ENCODE results near the gene CADPS2.

DNA sequence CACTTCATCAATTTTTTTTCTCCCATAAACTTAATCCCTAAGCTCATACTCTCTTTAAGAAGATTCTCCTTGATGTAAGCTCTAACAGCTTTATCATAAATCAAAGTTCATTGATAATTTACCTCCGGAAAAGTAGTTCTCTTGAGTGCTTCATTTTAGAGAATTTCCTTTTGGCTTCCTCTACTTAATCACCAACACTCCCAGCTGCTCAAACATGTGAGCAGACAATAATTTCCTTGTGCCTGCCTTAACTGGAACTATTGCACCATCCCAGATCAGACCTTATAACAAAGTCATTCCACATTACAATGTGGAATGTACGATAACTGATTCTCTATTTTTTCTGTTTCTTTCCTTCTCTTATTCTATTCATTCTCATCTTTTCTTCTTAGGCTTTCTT, 587.6 kb downstream of the CADPS2 start:
- TF ChIP-seq, protein P1, sequence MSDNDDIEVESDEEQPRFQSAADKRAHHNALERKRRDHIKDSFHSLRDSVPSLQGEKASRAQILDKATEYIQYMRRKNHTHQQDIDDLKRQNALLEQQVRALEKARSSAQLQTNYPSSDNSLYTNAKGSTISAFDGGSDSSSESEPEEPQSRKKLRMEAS (CRISPR knock-in tag; IDR thresholded peaks at IDR 0.05) = no peak
- TF ChIP-seq, protein P2, sequence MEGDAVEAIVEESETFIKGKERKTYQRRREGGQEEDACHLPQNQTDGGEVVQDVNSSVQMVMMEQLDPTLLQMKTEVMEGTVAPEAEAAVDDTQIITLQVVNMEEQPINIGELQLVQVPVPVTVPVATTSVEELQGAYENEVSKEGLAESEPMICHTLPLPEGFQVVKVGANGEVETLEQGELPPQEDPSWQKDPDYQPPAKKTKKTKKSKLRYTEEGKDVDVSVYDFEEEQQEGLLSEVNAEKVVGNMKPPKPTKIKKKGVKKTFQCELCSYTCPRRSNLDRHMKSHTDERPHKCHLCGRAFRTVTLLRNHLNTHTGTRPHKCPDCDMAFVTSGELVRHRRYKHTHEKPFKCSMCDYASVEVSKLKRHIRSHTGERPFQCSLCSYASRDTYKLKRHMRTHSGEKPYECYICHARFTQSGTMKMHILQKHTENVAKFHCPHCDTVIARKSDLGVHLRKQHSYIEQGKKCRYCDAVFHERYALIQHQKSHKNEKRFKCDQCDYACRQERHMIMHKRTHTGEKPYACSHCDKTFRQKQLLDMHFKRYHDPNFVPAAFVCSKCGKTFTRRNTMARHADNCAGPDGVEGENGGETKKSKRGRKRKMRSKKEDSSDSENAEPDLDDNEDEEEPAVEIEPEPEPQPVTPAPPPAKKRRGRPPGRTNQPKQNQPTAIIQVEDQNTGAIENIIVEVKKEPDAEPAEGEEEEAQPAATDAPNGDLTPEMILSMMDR (IDR thresholded peaks at IDR 0.05) = no peak
- TF ChIP-seq SMAD3 (CRISPR knock-in tag; IDR thresholded peaks at IDR 0.05; ENCODE audit: borderline replicate concordance) = no peak
- TF ChIP-seq ZBTB21 (CRISPR knock-in tag; IDR thresholded peaks at IDR 0.05; ENCODE audit: borderline replicate concordance) = no peak
- TF ChIP-seq KAT7 (CRISPR knock-in tag; IDR thresholded peaks at IDR 0.05; ENCODE audit: borderline replicate concordance) = no peak
- TF ChIP-seq ETV6 (CRISPR knock-in tag; IDR thresholded peaks at IDR 0.05) = no peak
- no peak for TF ChIP-seq CBFB (CRISPR knock-in tag; IDR thresholded peaks at IDR 0.05; ENCODE audit: low read depth)
- no peak for TF ChIP-seq ZNF232 (CRISPR knock-in tag; IDR thresholded peaks at IDR 0.05)
- TF ChIP-seq, protein P3, sequence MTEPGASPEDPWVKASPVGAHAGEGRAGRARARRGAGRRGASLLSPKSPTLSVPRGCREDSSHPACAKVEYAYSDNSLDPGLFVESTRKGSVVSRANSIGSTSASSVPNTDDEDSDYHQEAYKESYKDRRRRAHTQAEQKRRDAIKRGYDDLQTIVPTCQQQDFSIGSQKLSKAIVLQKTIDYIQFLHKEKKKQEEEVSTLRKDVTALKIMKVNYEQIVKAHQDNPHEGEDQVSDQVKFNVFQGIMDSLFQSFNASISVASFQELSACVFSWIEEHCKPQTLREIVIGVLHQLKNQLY (CRISPR knock-in tag; IDR thresholded peaks at IDR 0.05) = no peak
- no peak for TF ChIP-seq TP53 (CRISPR knock-in tag; IDR thresholded peaks at IDR 0.05)
- no peak for TF ChIP-seq OVOL2 (CRISPR knock-in tag; IDR thresholded peaks at IDR 0.05; ENCODE audit: borderline replicate concordance)
- no peak for TF ChIP-seq ATF1 (CRISPR knock-in tag; IDR thresholded peaks at IDR 0.05)

All from WTC11 (cell line).